ENCODE results near the gene FNDC1. TPM values are rescaled to one million over a fixed set of nuclear protein-coding genes. Genes with fewer than 3 reads are reported as not detected.

The FNDC1 gene
- total RNA-seq (ENCODE audit: low replicate concordance): 0.03 TPM in 1 of 2 replicates, not detected in the other

- TF ChIP-seq, protein P1, sequence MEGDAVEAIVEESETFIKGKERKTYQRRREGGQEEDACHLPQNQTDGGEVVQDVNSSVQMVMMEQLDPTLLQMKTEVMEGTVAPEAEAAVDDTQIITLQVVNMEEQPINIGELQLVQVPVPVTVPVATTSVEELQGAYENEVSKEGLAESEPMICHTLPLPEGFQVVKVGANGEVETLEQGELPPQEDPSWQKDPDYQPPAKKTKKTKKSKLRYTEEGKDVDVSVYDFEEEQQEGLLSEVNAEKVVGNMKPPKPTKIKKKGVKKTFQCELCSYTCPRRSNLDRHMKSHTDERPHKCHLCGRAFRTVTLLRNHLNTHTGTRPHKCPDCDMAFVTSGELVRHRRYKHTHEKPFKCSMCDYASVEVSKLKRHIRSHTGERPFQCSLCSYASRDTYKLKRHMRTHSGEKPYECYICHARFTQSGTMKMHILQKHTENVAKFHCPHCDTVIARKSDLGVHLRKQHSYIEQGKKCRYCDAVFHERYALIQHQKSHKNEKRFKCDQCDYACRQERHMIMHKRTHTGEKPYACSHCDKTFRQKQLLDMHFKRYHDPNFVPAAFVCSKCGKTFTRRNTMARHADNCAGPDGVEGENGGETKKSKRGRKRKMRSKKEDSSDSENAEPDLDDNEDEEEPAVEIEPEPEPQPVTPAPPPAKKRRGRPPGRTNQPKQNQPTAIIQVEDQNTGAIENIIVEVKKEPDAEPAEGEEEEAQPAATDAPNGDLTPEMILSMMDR (IDR thresholded peaks at IDR 0.05): peak; percentile 18
- no peak for TF ChIP-seq EZH2phosphoT487 (IDR thresholded peaks at IDR 0.05)
- Histone ChIP-seq H3K4me3 (peak within 1 kb of the TSS; percentile 49), H3K27me3 (peaks cover 99% of the 10 kb centered on the region), H3K9ac (no peak within 1 kb of the TSS), H4K20me1 (ENCODE audit: low read depth) (peaks cover 6% of the 10 kb centered on the region), H3K9me3 (ENCODE audit: low read depth) (no peaks in the 10 kb centered on the region), H2AFZ (replicated peaks) (peak within 1 kb of the TSS; percentile 74), H3F3A (ENCODE audit: low read depth) (peaks cover 34% of the 10 kb centered on the region), H3K27ac (no peak within 1 kb of the TSS), H3K4me1 (peaks cover 7% of the 10 kb centered on the region), H3K36me3 (no peaks in the 10 kb centered on the region), H3K4me2 (peak within 1 kb of the TSS; percentile 85), H3K79me2 (ENCODE audit: low read depth) (no peaks in the 10 kb centered on the region)
- H3K27ac Mint-ChIP-seq: no peak within 1 kb of the TSS
- no peaks in the 10 kb centered on the region for H3K36me3 Mint-ChIP-seq
- H3K9me3 Mint-ChIP-seq: peaks cover 2% of the 10 kb centered on the region
- peaks cover 23% of the 10 kb centered on the region for H3K4me1 Mint-ChIP-seq
- H3K27me3 Mint-ChIP-seq (ENCODE audit: insufficient read depth, low read depth): peaks cover 53% of the 10 kb centered on the region
- peak within 1 kb of the TSS; percentile 86 for H3K4me3 Mint-ChIP-seq
- peak; percentile 84 for DNase-seq (ENCODE audit: low spot score)
Observed at GRCh38 chr6:159169193-159169555, at the start of gene FNDC1. TSS of gene FNDC1 (plus strand) at chr6:159169400. CDS start at chr6:159169597, 197 bp downstream.

- no peak overlapping the region for H3K9ac ChIP-seq
- no peak overlapping the region for H3K4me3 ChIP-seq
- no peaks in the 10 kb centered on the region for H3K4me1 ChIP-seq
- no peaks in the 10 kb centered on the region for H3K27me3 ChIP-seq
- no peak overlapping the region for H3K27ac Mint-ChIP-seq
- no peaks in the 10 kb centered on the region for H3K4me1 Mint-ChIP-seq
- DNase-seq (ENCODE audit: low spot score): no peak
- TF ChIP-seq EZH2 (IDR thresholded peaks at IDR 0.05) (no peak), EZH2phosphoT487 (IDR thresholded peaks at IDR 0.05) (no peak)
- TF ChIP-seq, protein P1 (IDR thresholded peaks at IDR 0.05): no peak
- H3K4me3 Mint-ChIP-seq: no peak overlapping the region
- no peaks in the 10 kb centered on the region for H3F3A ChIP-seq (ENCODE audit: low read depth)
- H3K27me3 Mint-ChIP-seq (ENCODE audit: insufficient read depth, low read depth): peaks cover 4% of the 10 kb centered on the region
- no peaks in the 10 kb centered on the region for H3K79me2 ChIP-seq (ENCODE audit: low read depth)
- peak overlapping the region; percentile 26 for H2AFZ ChIP-seq (replicated peaks)
- no peaks in the 10 kb centered on the region for H3K9me3 ChIP-seq (ENCODE audit: low read depth)
- no peaks in the 10 kb centered on the region for H3K36me3 Mint-ChIP-seq
- no peaks in the 10 kb centered on the region for H4K20me1 ChIP-seq (ENCODE audit: low read depth)
- no peak overlapping the region for H3K4me2 ChIP-seq
- H3K9me3 Mint-ChIP-seq: no peaks in the 10 kb centered on the region
- no peaks in the 10 kb centered on the region for H3K36me3 ChIP-seq
- H3K27ac ChIP-seq: no peak overlapping the region
Observed at GRCh38 chr6:159119791-159120190, 49.4 kb upstream of the FNDC1 start.

GRCh38 chr6:159121486-159121885, 47.7 kb upstream of the FNDC1 start:
- no peaks in the 10 kb centered on the region for H3K27me3 ChIP-seq
- Mint-ChIP-seq H3K36me3 (no peaks in the 10 kb centered on the region), H3K9me3 (no peaks in the 10 kb centered on the region), H3K27me3 (ENCODE audit: insufficient read depth, low read depth) (peaks cover 4% of the 10 kb centered on the region), H3K4me3 (no peak overlapping the region), H3K27ac (no peak overlapping the region), H3K4me1 (peaks cover 3% of the 10 kb centered on the region)
- H3K36me3 ChIP-seq: no peaks in the 10 kb centered on the region
- no peak overlapping the region for H3K27ac ChIP-seq
- no peak for DNase-seq (ENCODE audit: low spot score)
- no peak overlapping the region for H3K9ac ChIP-seq
- no peaks in the 10 kb centered on the region for H3K4me1 ChIP-seq
- H3K79me2 ChIP-seq (ENCODE audit: low read depth): no peaks in the 10 kb centered on the region
- no peak overlapping the region for H3K4me2 ChIP-seq
- H4K20me1 ChIP-seq (ENCODE audit: low read depth): no peaks in the 10 kb centered on the region
- H2AFZ ChIP-seq (replicated peaks): peak overlapping the region; percentile 31
- H3K4me3 ChIP-seq: no peak overlapping the region
- H3F3A ChIP-seq (ENCODE audit: low read depth): no peaks in the 10 kb centered on the region
- TF ChIP-seq EZH2phosphoT487 (IDR thresholded peaks at IDR 0.05) (no peak), EZH2 (IDR thresholded peaks at IDR 0.05) (no peak)
- TF ChIP-seq, protein P1 (IDR thresholded peaks at IDR 0.05): no peak
- H3K9me3 ChIP-seq (ENCODE audit: low read depth): no peaks in the 10 kb centered on the region

All from neural progenitor cell (in vitro differentiated cells).